CD14-positive monocyte (primary cell): ENCODE results near the gene LTBP3. TPM values are rescaled to one million over a fixed set of nuclear protein-coding genes. Genes with fewer than 3 reads are reported as not detected.

Experiments
- DNase-seq, 3 donors: peaks; one replicate each; pipeline ENCODE4 v3.0.0-alpha.2; 2011 to 2022
- H2AFZ ChIP-seq: 2 replicates; pipeline ENCODE4 v1.6.0; 2012; ENCODE audit warnings: mild to moderate bottlenecking, low read depth, low read length, inconsistent platforms; ENCODE audit not compliant: insufficient read depth, poor library complexity, severe bottlenecking
- H3K27ac ChIP-seq, 2 donors: 1 replicate in 1 of 2; 2 replicates in 1 of 2; pipeline ENCODE4 v1.5.1; 2012 to 2013; ENCODE audit warnings: low read length in 2 of 2, control low read depth in 1 of 2, inconsistent platforms in 1 of 2, low read depth in 1 of 2, mild to moderate bottlenecking in 1 of 2
- H3K27me3 ChIP-seq, 2 donors: one replicate each; pipeline versions ENCODE4 v1.6.0 to v1.6.1; 2011 to 2013; ENCODE audit warnings: low read length in 2 of 2; ENCODE audit not compliant: control insufficient read depth in 2 of 2, insufficient read depth in 2 of 2
- H3K36me3 ChIP-seq, 2 donors: replicated peaks in 1 of 2; 1 replicate in 1 of 2; 2 replicates in 1 of 2; pipeline versions ENCODE4 v1.5.1 to v1.6.1; 2012 to 2013; ENCODE audit warnings: low read length in 2 of 2, control low read depth in 1 of 2, inconsistent platforms in 1 of 2, mild to moderate bottlenecking in 1 of 2; ENCODE audit not compliant: insufficient read depth in 2 of 2, control insufficient read depth in 1 of 2
- H3K4me1 ChIP-seq, 2 donors: 1 replicate in 1 of 2; 2 replicates in 1 of 2; pipeline versions ENCODE4 v1.5.1 to v1.6.1; 2012 to 2013; ENCODE audit warnings: low read length in 2 of 2, control low read depth in 1 of 2, inconsistent platforms in 1 of 2, mild to moderate bottlenecking in 1 of 2, moderate library complexity in 1 of 2; ENCODE audit not compliant: insufficient read depth in 2 of 2, control insufficient read depth in 1 of 2
- H3K4me2 ChIP-seq: replicated peaks from 2 replicates; pipeline ENCODE3; 2012; ENCODE audit warnings: low read length, moderate library complexity, mild to moderate bottlenecking; ENCODE audit not compliant: poor library complexity, severe bottlenecking; ENCODE audit errors: extremely low read depth
- H3K4me3 ChIP-seq, 3 experiments: fragments of 200-600 bp in 1 of 3; sonication (generic) in 1 of 3; replicated peaks in 1 of 3; 1 replicate in 2 of 3; 2 replicates in 1 of 3; pipeline ENCODE4 v1.5.1; 2011 to 2013; ENCODE audit warnings: low read length in 3 of 3, mild to moderate bottlenecking in 3 of 3, control low read depth in 2 of 3, low read depth in 2 of 3, inconsistent platforms in 1 of 3, moderate library complexity in 1 of 3
- H3K79me2 ChIP-seq: 2 replicates; pipeline ENCODE4 v1.6.0; 2012; ENCODE audit warnings: mild to moderate bottlenecking, control low read depth, inconsistent platforms, low read length, moderate library complexity; ENCODE audit not compliant: insufficient read depth
- H3K9ac ChIP-seq: 2 replicates; pipeline ENCODE4 v1.6.0; 2017; ENCODE audit warnings: low read length, mild to moderate bottlenecking; ENCODE audit not compliant: insufficient read depth, poor library complexity, severe bottlenecking
- H3K9me3 ChIP-seq, 2 donors: replicated peaks in 1 of 2; 1 replicate in 1 of 2; 2 replicates in 1 of 2; pipeline versions ENCODE4 v1.5.1 to v1.6.1; 2012 to 2013; ENCODE audit warnings: low read length in 2 of 2, control low read depth in 1 of 2; ENCODE audit not compliant: control insufficient read depth in 1 of 2, insufficient read depth in 1 of 2
- H4K20me1 ChIP-seq: 2 replicates; pipeline ENCODE4 v1.6.0; 2012; ENCODE audit warnings: mild to moderate bottlenecking, low read length, control low read depth, moderate library complexity; ENCODE audit not compliant: insufficient read depth
- H3K27ac Mint-ChIP-seq, 7 donors: one replicate each; pipeline ENCODE4 v1.8.0; 2020; ENCODE audit warnings: mild to moderate bottlenecking in 7 of 7, mixed read lengths in 7 of 7, moderate library complexity in 6 of 7, inconsistent platforms in 2 of 7
- H3K27me3 Mint-ChIP-seq, 3 donors: one replicate each; pipeline ENCODE4 v1.8.0; 2021 to 2022; ENCODE audit warnings: low read depth in 3 of 3, mild to moderate bottlenecking in 3 of 3, mixed read lengths in 3 of 3, moderate library complexity in 3 of 3, inconsistent platforms in 1 of 3
- H3K36me3 Mint-ChIP-seq, 2 donors: one replicate each; pipeline ENCODE4 v1.8.0; 2020; ENCODE audit warnings: mixed read lengths in 2 of 2, inconsistent platforms in 1 of 2, mild to moderate bottlenecking in 1 of 2
- H3K4me1 Mint-ChIP-seq: one replicate; pipeline ENCODE4 v1.8.0; 2020; ENCODE audit warnings: mild to moderate bottlenecking, mixed read lengths
- H3K4me3 Mint-ChIP-seq, 2 donors: one replicate each; pipeline ENCODE4 v1.8.0; 2020; ENCODE audit warnings: mild to moderate bottlenecking in 2 of 2, mixed read lengths in 2 of 2, moderate library complexity in 1 of 2
- H3K9me3 Mint-ChIP-seq, 7 donors: one replicate each; pipeline ENCODE4 v1.8.0; 2020 to 2022; ENCODE audit warnings: mixed read lengths in 7 of 7, mild to moderate bottlenecking in 6 of 7, moderate library complexity in 6 of 7, inconsistent platforms in 2 of 7
- WGBS: methylation state at CpG from one replicate; pipeline ENCODE4 v1.1.5; 2013; ENCODE audit warnings: missing lambda C conversion rate; ENCODE audit not compliant: insufficient coverage; 5-methylcytosine and 5-hydroxymethylcytosine counted together
- intact Hi-C, 2 donors: fragments of 100-400 bp; cut with micrococcal nuclease; formaldehyde crosslinking; loops; one replicate each; pipeline versions ENCODE4 v1.15.0 to v1.15.1; 2023
- polyA plus RNA-seq, 3 donors: library from polyadenylated mRNA; depleted of rRNA in 1 of 3; unstranded in 2 of 3; stranded (reverse) in 1 of 3; fragments of 300-500 nt in 2 of 3; fragments of >200 nt in 1 of 3; fragmentation: Illumina TruSeq in 2 of 3; gene quantifications; 1 replicate in 2 of 3; 2 replicates in 1 of 3; pipeline ENCODE4 v1.2.3, GENCODE V29; 2012 to 2021
- TF ChIP-seq, protein P1 (sequence below): fragments of 200-600 bp; IDR thresholded peaks from one replicate; pipeline ENCODE4 v1.8.0; 2022; ENCODE audit warnings: antibody characterized with exemption, mild to moderate bottlenecking

Gene LTBP3
- polyA plus RNA-seq, 3 donors: 3.4 to 19.4 (median 4.6) TPM

- Histone ChIP-seq H2AFZ (no peak overlapping the region), H4K20me1 (no peaks in the 10 kb centered on the region), H3K27ac (no peak overlapping the region), H3K4me2 (no peak overlapping the region), H3K9ac (no peak overlapping the region), H3K27me3 (no peaks in the 10 kb centered on the region), H3K9me3 (no peaks in the 10 kb centered on the region), H3K4me1 (peaks cover 23 to 45% of the 10 kb centered on the region in 2 donors), H3K79me2 (no peaks in the 10 kb centered on the region), H3K4me3 (no peak overlapping the region), H3K36me3 (peaks cover 8% of the 10 kb centered on the region in 2 donors)
- no peak for DNase-seq
- Mint-ChIP-seq H3K36me3 (peaks cover 2 to 11% of the 10 kb centered on the region in 2 donors), H3K4me1 (peaks cover 25% of the 10 kb centered on the region), H3K9me3 (no peaks in the 10 kb centered on the region), H3K27ac (peak overlapping the region in 2 of 7 donors; percentile 62 to 80), H3K4me3 (no peak overlapping the region), H3K27me3 (peaks cover 10 to 12% (median 11%) of the 10 kb centered on the region in 3 donors)
- WGBS: 100% methylated on average over 2 of the region's 3 CpGs
- intact Hi-C loops: loop anchor here (5.0 to 10.0 kb wide), 2 partner anchors 69 to 72 kb away; partner anchors contain the start of genes MAP3K11 (in 2 of the 2) and PCNX3 (in 1 of the 2)
- TF ChIP-seq, protein P1, sequence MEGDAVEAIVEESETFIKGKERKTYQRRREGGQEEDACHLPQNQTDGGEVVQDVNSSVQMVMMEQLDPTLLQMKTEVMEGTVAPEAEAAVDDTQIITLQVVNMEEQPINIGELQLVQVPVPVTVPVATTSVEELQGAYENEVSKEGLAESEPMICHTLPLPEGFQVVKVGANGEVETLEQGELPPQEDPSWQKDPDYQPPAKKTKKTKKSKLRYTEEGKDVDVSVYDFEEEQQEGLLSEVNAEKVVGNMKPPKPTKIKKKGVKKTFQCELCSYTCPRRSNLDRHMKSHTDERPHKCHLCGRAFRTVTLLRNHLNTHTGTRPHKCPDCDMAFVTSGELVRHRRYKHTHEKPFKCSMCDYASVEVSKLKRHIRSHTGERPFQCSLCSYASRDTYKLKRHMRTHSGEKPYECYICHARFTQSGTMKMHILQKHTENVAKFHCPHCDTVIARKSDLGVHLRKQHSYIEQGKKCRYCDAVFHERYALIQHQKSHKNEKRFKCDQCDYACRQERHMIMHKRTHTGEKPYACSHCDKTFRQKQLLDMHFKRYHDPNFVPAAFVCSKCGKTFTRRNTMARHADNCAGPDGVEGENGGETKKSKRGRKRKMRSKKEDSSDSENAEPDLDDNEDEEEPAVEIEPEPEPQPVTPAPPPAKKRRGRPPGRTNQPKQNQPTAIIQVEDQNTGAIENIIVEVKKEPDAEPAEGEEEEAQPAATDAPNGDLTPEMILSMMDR: no peak
These were observed 15.3 kb downstream of the LTBP3 start for GRCh38 chr11:65542738-65543390.

DNA sequence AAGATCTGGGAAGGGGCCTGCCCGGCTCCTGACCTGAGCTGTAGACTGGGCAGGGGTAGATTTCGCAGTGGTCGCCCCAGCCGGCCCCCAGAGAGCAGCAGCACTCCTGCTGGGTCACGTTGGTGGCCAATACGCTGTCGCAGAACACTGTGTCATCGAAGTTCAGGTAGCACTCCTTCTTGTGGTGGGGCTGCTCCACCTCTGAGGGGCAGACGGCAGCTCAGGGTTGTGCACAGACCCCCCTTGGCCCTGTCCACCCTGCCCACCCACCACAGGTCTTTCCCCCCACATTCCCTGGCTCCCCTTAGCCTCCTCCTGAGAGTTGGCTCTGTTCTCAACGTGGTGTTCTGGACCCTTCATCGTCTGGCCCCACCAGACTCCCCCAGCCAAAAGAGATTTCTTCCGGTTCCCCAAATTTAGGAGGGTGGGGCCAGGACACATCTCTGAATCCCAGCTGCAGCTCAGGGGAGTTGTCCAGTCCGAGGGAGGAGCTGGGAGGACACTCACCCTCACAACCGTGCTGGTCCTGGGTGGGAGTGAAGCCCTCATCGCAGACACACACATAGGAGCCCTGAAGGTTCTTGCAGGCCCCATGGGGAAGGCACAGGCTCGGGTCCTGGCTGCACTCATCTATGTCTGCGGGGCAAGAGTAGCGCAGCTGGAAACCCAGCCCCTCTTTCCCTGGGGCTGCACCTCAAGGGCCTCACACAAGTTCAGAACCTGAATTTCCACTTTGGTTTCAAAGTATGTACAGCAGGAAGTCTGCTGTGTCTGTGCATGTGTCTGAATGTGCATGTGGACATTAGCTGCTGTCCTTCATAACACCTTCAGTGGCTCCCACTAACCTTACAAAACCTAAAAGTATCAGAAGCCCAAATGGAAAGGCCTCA, 16.8 kb downstream of the LTBP3 start:
- Histone ChIP-seq H3K36me3 (peaks cover 22 to 24% of the 10 kb centered on the region in 2 donors), H3K4me3 (peak overlapping the region; percentile 48 to 90 (median 51)), H3K9ac (peak overlapping the region; percentile 54), H3K4me2 (peak overlapping the region; percentile 99), H3K9me3 (no peaks in the 10 kb centered on the region), H2AFZ (peak overlapping the region; percentile 90), H4K20me1 (peaks cover 5% of the 10 kb centered on the region), H3K79me2 (no peaks in the 10 kb centered on the region), H3K27me3 (no peaks in the 10 kb centered on the region), H3K4me1 (peaks cover 16 to 34% of the 10 kb centered on the region in 2 donors), H3K27ac (peak overlapping the region; percentile 20 to 49)
- no peak for DNase-seq
- peak overlapping the region; percentile 82 to 86 for H3K4me3 Mint-ChIP-seq
- TF ChIP-seq, protein P1: peak; percentile 7
- WGBS: 33% methylated on average over 14 of the region's 18 CpGs
- H3K4me1 Mint-ChIP-seq: peaks cover 20% of the 10 kb centered on the region
- peaks cover 9 to 12% (median 11%) of the 10 kb centered on the region in 3 donors for H3K27me3 Mint-ChIP-seq
- H3K36me3 Mint-ChIP-seq: peaks cover 11 to 26% of the 10 kb centered on the region in 2 donors
- peak overlapping the region; percentile 72 to 88 (median 85) for H3K27ac Mint-ChIP-seq
- intact Hi-C loops: loop anchor here (2.0 to 10.0 kb wide), 3 partner anchors 33 to 73 kb away; partner anchors contain the start of genes MAP3K11 (in 2 of the 2) and PCNX3 (in 1 of the 2)
- no peaks in the 10 kb centered on the region for H3K9me3 Mint-ChIP-seq
